ENCODE measurements around the gene TMEM240.
"Not testable (repeated sequence)": the region's sequence is repeated elsewhere in the genome, so short reads cannot be mapped to it uniquely, and the experiment has no call there.

DNA sequence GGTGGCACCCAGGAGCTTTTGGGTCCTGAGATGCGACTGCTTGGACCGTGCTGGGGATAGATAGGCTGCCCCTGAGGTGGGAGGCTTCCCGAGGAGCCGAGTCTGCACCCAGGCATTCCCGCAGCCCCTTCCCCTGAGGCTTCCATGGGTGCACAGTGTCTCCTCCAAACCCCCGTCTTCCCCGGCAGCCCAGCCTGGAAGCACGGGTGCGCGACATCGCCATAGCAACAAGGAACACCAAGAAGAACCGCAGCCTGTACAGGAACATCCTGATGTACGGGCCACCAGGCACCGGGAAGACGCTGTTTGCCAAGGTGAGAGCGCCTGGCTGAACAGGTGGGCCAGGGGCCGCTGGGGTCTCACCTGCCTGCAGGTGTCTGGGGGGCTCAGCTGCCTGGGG, 16.8 kb downstream of the TMEM240 start:
- TF ChIP-seq, protein P1, sequence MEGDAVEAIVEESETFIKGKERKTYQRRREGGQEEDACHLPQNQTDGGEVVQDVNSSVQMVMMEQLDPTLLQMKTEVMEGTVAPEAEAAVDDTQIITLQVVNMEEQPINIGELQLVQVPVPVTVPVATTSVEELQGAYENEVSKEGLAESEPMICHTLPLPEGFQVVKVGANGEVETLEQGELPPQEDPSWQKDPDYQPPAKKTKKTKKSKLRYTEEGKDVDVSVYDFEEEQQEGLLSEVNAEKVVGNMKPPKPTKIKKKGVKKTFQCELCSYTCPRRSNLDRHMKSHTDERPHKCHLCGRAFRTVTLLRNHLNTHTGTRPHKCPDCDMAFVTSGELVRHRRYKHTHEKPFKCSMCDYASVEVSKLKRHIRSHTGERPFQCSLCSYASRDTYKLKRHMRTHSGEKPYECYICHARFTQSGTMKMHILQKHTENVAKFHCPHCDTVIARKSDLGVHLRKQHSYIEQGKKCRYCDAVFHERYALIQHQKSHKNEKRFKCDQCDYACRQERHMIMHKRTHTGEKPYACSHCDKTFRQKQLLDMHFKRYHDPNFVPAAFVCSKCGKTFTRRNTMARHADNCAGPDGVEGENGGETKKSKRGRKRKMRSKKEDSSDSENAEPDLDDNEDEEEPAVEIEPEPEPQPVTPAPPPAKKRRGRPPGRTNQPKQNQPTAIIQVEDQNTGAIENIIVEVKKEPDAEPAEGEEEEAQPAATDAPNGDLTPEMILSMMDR (conservative IDR thresholded peaks at IDR 0.05; ENCODE audit: low read length) = not testable (repeated sequence)
- not testable (repeated sequence) for TF ChIP-seq EZH2phosphoT487 (IDR thresholded peaks at IDR 0.05; ENCODE audit: borderline replicate concordance, low read depth, low read length)
